OCI-LY3 (cell line): Measurements from ENCODE around the gene ADPRS.

Experiments
- H2AFZ ChIP-seq: fragments of 200-600, 300-600 bp; shearing (Covaris generic); 2 replicates; pipeline ENCODE4 v1.6.0; 2014; ENCODE audit warnings: antibody characterized with exemption, low read depth, low read length
- H3K27ac ChIP-seq: fragments of 200-600, 300-600 bp; sonication (generic); 2 replicates; pipeline ENCODE4 v1.5.1; 2014; ENCODE audit warnings: mild to moderate bottlenecking, low read length, moderate library complexity, mixed read lengths
- H3K27me3 ChIP-seq: fragments of 200-600, 300-600 bp; sonication (generic); 2 replicates; pipeline ENCODE4 v1.6.1; 2014; ENCODE audit warnings: low read depth, low read length, mixed read lengths
- H3K36me3 ChIP-seq: fragments of 200-600, 300-600 bp; sonication (generic); replicated peaks from 2 replicates; pipeline ENCODE3; 2014; ENCODE audit warnings: low read depth, low read length, mixed read lengths
- H3K4me1 ChIP-seq: fragments of 300-600, 200-600 bp; sonication (generic); 2 replicates; pipeline ENCODE4 v1.6.1; 2014; ENCODE audit warnings: low read length, mixed read lengths
- H3K4me2 ChIP-seq: fragments of 200-600, 300-600 bp; sonication (generic); 2 replicates; pipeline ENCODE4 v1.6.1; 2014; ENCODE audit warnings: low read length, mixed read lengths
- H3K4me3 ChIP-seq: fragments of 300-600, 200-600 bp; sonication (generic); 2 replicates; pipeline ENCODE4 v1.5.1; 2014; ENCODE audit warnings: antibody characterized with exemption, mild to moderate bottlenecking, low read length, moderate library complexity
- H3K79me2 ChIP-seq: fragments of 300-600, 200-600 bp; shearing (Covaris generic); 2 replicates; pipeline ENCODE4 v1.6.1; 2014; ENCODE audit warnings: mild to moderate bottlenecking, low read length, mixed read lengths
- H3K9ac ChIP-seq: fragments of 300-600, 200-600 bp; shearing (Covaris generic); 2 replicates; pipeline ENCODE4 v1.6.0; 2014; ENCODE audit warnings: mild to moderate bottlenecking, low read length, moderate library complexity
- H3K9me3 ChIP-seq: fragments of 200-600, 300-600 bp; shearing (Covaris generic); 2 replicates; pipeline ENCODE4 v1.6.1; 2014; ENCODE audit warnings: low read length, mixed read lengths; ENCODE audit not compliant: insufficient read depth
- H4K20me1 ChIP-seq: fragments of 200-600, 300-600 bp; sonication (generic); 2 replicates; pipeline ENCODE4 v1.6.1; 2016; ENCODE audit warnings: low read length, mixed read lengths; ENCODE audit not compliant: insufficient read depth
- EZH2phosphoT487 ChIP-seq: fragments of 200-600 bp; shearing (Covaris generic); IDR thresholded peaks from 2 replicates; pipeline ENCODE4 v1.6.1; 2018; ENCODE audit warnings: antibody characterized with exemption, mixed run types, low read depth
- TF ChIP-seq, protein P1 (sequence below): fragments of 200-600, 300-600 bp; sonication (generic); IDR thresholded peaks from 2 replicates; pipeline ENCODE4 v1.5.1; 2014; ENCODE audit warnings: antibody characterized with exemption, low read length, low read depth

ADPRS gene

DNA sequence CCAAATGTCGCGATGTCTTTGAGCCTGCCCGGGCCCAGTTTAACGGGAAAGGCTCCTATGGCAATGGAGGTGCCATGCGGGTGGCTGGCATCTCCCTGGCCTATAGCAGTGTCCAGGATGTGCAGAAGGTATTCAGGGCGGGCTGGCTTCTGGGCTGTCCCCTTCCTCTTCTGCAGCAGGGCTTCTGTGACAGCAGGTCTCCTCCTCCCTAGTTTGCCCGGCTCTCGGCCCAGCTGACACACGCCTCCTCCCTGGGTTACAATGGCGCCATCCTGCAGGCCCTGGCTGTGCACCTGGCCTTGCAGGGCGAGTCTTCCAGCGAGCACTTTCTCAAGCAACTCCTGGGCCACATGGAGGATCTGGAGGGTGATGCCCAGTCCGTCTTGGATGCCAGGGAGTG is 3.0 kb downstream of the ADPRS start:
- Histone ChIP-seq H3K4me2 (no peak overlapping the region), H2AFZ (no peak overlapping the region), H3K4me1 (no peaks in the 10 kb centered on the region), H3K4me3 (no peak overlapping the region), H3K27ac (no peak overlapping the region), H4K20me1 (no peaks in the 10 kb centered on the region), H3K36me3 (peaks cover 11% of the 10 kb centered on the region), H3K9me3 (no peaks in the 10 kb centered on the region), H3K27me3 (no peaks in the 10 kb centered on the region), H3K9ac (no peak overlapping the region), H3K79me2 (peaks cover 16% of the 10 kb centered on the region)
- TF ChIP-seq, protein P1, sequence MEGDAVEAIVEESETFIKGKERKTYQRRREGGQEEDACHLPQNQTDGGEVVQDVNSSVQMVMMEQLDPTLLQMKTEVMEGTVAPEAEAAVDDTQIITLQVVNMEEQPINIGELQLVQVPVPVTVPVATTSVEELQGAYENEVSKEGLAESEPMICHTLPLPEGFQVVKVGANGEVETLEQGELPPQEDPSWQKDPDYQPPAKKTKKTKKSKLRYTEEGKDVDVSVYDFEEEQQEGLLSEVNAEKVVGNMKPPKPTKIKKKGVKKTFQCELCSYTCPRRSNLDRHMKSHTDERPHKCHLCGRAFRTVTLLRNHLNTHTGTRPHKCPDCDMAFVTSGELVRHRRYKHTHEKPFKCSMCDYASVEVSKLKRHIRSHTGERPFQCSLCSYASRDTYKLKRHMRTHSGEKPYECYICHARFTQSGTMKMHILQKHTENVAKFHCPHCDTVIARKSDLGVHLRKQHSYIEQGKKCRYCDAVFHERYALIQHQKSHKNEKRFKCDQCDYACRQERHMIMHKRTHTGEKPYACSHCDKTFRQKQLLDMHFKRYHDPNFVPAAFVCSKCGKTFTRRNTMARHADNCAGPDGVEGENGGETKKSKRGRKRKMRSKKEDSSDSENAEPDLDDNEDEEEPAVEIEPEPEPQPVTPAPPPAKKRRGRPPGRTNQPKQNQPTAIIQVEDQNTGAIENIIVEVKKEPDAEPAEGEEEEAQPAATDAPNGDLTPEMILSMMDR = no peak
- no peak for TF ChIP-seq EZH2phosphoT487

DNA sequence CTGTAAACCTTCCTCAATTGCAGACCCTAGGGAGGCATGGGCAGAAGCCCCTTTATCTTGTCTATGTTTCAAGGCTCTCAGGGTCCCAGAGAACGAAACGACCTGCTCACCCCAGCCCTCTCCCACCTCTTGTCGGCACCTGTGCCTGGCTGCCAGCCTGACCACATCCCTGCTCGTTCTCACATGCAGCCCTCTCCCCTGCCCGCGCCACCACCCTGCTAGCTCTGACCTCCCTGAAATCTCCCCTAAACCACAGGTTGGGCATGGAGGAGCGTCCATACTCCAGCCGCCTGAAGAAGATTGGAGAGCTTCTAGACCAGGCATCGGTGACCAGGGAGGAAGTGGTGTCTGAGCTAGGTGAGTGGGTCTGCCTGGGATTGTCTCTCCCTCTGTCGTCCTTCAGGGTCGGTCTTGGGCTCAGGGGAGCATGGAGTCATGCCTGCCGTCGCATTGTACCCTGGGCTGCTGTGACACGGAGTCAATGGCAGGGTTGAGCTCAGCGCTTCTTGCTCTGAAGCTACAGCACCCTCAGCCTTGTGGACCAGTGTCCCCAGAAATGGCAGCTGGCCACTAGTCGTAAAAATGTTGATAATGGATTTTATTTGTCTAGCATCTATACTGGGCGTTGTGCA is 3.6 kb downstream of the ADPRS start:
- Histone ChIP-seq H3K4me3 (no peak overlapping the region), H2AFZ (no peak overlapping the region), H3K27me3 (no peaks in the 10 kb centered on the region), H3K79me2 (peaks cover 16% of the 10 kb centered on the region), H3K4me2 (no peak overlapping the region), H3K27ac (no peak overlapping the region), H4K20me1 (no peaks in the 10 kb centered on the region), H3K9ac (no peak overlapping the region), H3K4me1 (no peaks in the 10 kb centered on the region), H3K9me3 (no peaks in the 10 kb centered on the region), H3K36me3 (peaks cover 11% of the 10 kb centered on the region)
- TF ChIP-seq, protein P1 = no peak
- no peak for TF ChIP-seq EZH2phosphoT487

DNA sequence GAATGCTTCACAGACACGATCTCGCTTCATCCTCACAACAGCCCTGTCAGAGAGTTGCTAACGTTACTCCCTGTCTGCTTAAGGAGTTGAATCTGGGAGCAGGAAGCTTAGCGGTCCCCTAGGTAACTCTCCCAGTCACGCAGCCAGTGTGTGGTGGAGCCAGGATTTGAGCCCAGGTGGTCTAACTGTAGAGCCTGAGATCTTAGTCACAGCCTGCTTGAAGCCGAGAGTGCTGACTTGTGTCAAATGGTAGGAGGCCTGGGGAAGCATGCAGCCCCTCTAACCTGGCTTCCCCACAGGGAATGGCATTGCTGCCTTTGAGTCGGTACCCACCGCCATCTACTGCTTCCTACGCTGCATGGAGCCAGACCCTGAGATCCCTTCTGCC is 4.1 kb downstream of the ADPRS start:
- H3K79me2 ChIP-seq = peaks cover 16% of the 10 kb centered on the region
- TF ChIP-seq, protein P1 = no peak
- no peak for TF ChIP-seq EZH2phosphoT487
- no peaks in the 10 kb centered on the region for H4K20me1 ChIP-seq
- no peak overlapping the region for H3K4me2 ChIP-seq
- H3K4me1 ChIP-seq = no peaks in the 10 kb centered on the region
- H3K9ac ChIP-seq = no peak overlapping the region
- H3K27ac ChIP-seq = no peak overlapping the region
- no peak overlapping the region for H3K4me3 ChIP-seq
- H3K9me3 ChIP-seq = no peaks in the 10 kb centered on the region
- H3K36me3 ChIP-seq = peaks cover 11% of the 10 kb centered on the region
- no peaks in the 10 kb centered on the region for H3K27me3 ChIP-seq
- H2AFZ ChIP-seq = no peak overlapping the region

DNA sequence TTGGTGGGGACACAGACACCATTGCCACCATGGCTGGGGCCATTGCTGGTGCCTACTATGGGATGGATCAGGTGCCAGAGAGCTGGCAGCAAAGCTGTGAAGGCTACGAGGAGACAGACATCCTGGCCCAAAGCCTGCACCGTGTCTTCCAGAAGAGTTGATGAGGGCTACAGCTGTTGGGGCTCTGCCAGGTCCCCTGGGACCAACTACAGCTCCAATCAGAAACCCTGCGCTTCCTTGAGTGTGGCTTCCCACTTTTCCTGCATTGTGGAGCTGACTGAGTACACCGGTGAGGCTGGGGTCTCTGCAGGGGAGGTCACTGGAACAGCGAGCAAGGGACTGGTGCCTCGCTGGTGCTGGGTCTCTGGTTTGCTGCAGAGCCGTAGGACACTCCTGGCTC is 4.5 kb downstream of the ADPRS start:
- H2AFZ ChIP-seq = no peak overlapping the region
- no peak for TF ChIP-seq EZH2phosphoT487
- TF ChIP-seq, protein P1 = no peak
- no peak overlapping the region for H3K4me2 ChIP-seq
- H3K9ac ChIP-seq = no peak overlapping the region
- H3K36me3 ChIP-seq = peaks cover 11% of the 10 kb centered on the region
- no peak overlapping the region for H3K27ac ChIP-seq
- H3K27me3 ChIP-seq = no peaks in the 10 kb centered on the region
- no peaks in the 10 kb centered on the region for H3K4me1 ChIP-seq
- no peaks in the 10 kb centered on the region for H4K20me1 ChIP-seq
- peaks cover 16% of the 10 kb centered on the region for H3K79me2 ChIP-seq
- no peaks in the 10 kb centered on the region for H3K9me3 ChIP-seq
- no peak overlapping the region for H3K4me3 ChIP-seq
